Esophagus squamous epithelium (tissue), 4 donors: Measurements from ENCODE around the gene LACTBL1.

Experiments
- CTCF ChIP-seq, 6 experiments: fragments of 450-650 bp in 4 of 6; fragments of 200-600 bp in 2 of 6; sonication (generic) in 2 of 6; IDR thresholded peaks; one replicate each; pipeline ENCODE4 v1.5.1; 2016 to 2019; ENCODE audit warnings: antibody characterized with exemption in 6 of 6, mild to moderate bottlenecking in 4 of 6, moderate library complexity in 4 of 6
- POLR2A ChIP-seq, 4 donors: fragments of 450-650 bp; IDR thresholded peaks; one replicate each; pipeline ENCODE4 v1.6.1; 2017; ENCODE audit warnings: antibody characterized with exemption in 4 of 4, mild to moderate bottlenecking in 4 of 4, moderate library complexity in 3 of 4

- no peak for TF ChIP-seq CTCF (IDR thresholded peaks at IDR 0.05)
- no peak for TF ChIP-seq POLR2A (IDR thresholded peaks at IDR 0.05)
Observed at GRCh38 chr1:23007106-23007505, 34.4 kb upstream of the LACTBL1 start.
